HG03139 (cell line): ENCODE measurements around the gene CXCL16.
"Not testable (repeated sequence)": the region's sequence is repeated elsewhere in the genome, so short reads cannot be mapped to it uniquely, and the experiment has no call there.

Experiments
- ATAC-seq: cut with Tn5 transposase; IDR thresholded peaks from one replicate; pipeline ENCODE4 v1.9.1; 2021; ENCODE audit not compliant: unreplicated experiment

The CXCL16 gene

DNA sequence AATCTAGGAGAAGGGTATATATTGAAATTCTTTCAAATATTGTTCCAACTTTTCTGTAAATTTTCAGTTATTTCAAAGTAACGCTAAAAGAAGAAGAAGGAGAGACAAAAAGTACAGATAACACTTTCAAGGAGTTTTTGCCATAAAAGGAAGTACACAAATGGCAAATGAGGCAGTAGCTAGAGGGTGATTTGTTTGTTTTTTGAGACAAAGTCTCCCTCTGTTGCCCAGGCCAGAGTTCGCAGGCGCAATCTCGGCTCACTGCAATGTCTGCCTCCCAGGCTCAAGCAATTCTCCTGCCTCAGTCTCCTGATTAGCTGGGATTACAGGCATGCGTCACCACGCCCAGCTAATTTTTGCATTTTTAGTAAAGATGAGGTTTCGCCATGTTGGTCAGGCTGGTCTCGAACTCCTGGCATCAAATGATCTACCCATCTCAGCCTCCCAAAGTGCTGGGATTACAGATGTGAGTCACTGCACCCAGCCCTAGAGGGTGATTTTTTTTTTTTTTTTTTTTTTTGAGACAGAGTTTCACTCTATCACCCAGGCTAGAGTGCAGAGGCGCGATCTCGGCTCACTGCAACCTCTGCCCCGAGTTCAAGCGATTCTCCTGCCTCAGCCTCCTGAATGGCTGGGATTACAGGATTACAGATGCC lies 40.2 kb downstream of the CXCL16 start:
- not testable (repeated sequence) for ATAC-seq

GRCh38 chr17:4696437-4696805 lies 43.3 kb downstream of the CXCL16 start:
- no peak for ATAC-seq

DNA sequence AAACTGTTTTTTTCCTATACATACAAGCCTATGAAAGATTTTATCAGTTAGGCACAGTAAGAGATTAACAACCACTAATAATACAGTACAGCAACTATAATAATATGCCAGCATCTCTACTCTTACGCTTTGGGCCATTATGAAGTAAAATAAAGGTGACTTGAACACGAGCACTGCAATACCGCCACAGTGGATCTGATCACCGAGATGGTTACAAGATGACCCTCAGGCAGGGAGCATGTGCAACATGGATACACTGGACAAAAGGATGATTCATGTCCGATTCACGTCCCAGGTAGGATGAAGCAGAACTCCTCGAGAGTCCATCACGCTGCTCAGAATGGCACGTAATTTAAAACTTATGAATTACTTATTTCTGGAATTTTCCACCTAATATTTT lies 46.3 kb downstream of the CXCL16 start:
- ATAC-seq, result no peak

DNA sequence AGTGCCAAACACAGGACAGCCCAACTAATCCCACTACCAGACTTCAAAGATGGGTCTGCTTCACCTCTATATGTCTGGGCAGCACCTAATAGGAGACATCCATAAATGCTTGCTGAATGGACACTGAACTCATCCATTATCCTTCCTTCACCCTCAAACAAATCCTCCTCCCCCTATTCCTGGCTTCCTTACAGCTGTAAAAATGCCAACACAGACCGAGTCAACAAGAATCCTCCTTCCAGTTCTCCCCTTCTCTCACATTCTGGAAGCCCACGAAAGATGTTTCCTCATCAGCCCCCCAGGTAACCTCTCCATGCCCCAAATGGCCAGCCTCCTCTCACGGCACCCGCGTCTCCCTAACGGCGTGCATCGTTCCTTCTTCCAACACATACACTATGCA lies 48.0 kb downstream of the CXCL16 start:
- ATAC-seq, result no peak

DNA sequence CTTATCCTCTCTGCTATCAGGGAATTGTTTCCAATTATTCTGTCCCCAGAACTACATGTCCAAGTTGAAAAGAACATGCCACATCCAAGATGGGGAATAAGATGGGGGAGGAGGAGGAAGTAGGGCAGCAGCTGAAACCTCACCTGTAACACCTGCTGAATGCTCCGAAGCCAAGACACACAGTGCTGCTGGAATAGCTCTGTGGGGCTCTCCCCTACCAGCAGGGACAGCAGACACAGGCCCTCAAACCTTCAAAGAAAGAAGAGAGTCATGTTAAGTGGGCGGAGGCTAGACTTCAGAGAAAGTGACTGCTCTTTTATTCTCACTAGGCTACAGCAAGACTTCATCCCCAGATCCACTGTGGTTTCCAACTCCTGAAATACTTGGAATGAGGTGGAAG lies 49.0 kb downstream of the CXCL16 start:
- ATAC-seq, result no peak

- not testable (repeated sequence) for ATAC-seq
Observed at GRCh38 chr17:4689872-4690271, 49.9 kb downstream of the CXCL16 start.

DNA sequence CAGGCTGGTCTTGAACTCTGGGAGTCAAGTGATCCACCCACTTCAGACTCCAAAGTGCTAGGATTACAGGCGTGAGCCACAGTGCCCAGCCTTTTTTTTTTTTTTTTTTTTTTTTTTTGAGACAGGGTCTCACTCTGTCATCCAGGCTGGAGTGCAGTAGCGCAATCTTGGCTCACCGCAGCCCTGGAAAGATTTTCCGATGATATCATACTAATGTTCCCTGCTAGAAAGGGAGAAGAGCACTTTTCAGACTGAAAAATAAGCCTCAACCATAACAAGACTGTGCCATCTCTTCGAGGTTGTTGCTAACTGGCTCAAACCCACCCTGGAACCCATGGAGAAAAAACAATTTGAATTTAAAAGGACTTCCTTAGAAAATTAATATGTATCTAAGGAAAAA lies 56.0 kb downstream of the CXCL16 start:
- not testable (repeated sequence) for ATAC-seq
